Gastrocnemius medialis (tissue), 4 donors: ENCODE data around the gene HP.
"Not testable (repeated sequence)": the region's sequence is repeated elsewhere in the genome, so short reads cannot be mapped to it uniquely, and the experiment has no call there.

Experiments used
- CTCF ChIP-seq, 5 experiments: fragments of 450-650 bp in 3 of 5; fragments of 200-600 bp in 2 of 5; sonication (generic) in 2 of 5; IDR thresholded peaks in 4 of 5; conservative IDR thresholded peaks in 1 of 5; 1 replicate in 4 of 5; 2 replicates in 1 of 5; pipeline ENCODE4 v1.5.1; 2016 to 2019; ENCODE audit warnings: antibody characterized with exemption in 5 of 5, mild to moderate bottlenecking in 3 of 5, moderate library complexity in 3 of 5
- POLR2A ChIP-seq, 2 donors: fragments of 450-650 bp; IDR thresholded peaks; one replicate each; pipeline ENCODE4 v1.6.1; 2017; ENCODE audit warnings: antibody characterized with exemption in 2 of 2, mild to moderate bottlenecking in 2 of 2, moderate library complexity in 2 of 2

DNA sequence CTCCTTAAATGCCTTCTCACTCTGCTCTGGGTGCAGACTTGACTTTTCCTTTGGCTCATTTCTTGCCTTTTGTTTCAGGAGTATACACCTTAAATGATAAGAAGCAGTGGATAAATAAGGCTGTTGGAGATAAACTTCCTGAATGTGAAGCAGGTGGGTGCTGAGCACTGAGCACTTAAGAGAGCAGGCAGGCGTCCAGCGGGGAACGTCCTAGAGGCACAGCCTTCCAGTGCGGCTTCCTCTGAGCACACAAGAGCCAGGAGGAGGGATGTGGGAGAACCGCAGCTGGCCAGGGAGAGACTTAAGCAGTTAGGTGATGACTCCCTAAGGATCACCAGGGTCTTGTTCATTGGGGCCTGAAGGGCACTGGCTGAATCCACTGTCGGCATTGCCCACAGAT is 20.8 kb downstream of the HP start:
- TF ChIP-seq POLR2A (IDR thresholded peaks at IDR 0.05); CTCF (IDR thresholded peaks at IDR 0.05 in 4 of 5, conservative IDR thresholded peaks at IDR 0.05 in 1 of 5): not testable (repeated sequence)
